ENCODE data around the gene ANKRD22.

- TF ChIP-seq CTCF (conservative IDR thresholded peaks at IDR 0.05; ENCODE audit: low read depth, low read length) (no peak), EZH2 (IDR thresholded peaks at IDR 0.05; ENCODE audit: borderline replicate concordance, low read depth, low read length, poor library complexity, severe bottlenecking) (no peak)
These were observed 38.1 kb upstream of the ANKRD22 start for GRCh38 chr10:88889559-88890337.

Measured in A673 (cell line).